Measurements from ENCODE around the gene GMEB2.
"Not testable (repeated sequence)": the region's sequence is repeated elsewhere in the genome, so short reads cannot be mapped to it uniquely, and the experiment has no call there.

The GMEB2 gene

GRCh38 chr20:63660174-63660573 lies 33.3 kb upstream of the GMEB2 start:
- Histone ChIP-seq H3K4me1 (ENCODE audit: control insufficient read depth, insufficient read depth, low read depth, low read length) (peaks cover 16% of the 10 kb centered on the region), H3K79me1 (replicated peaks; ENCODE audit: low read length, poor library complexity, severe bottlenecking) (peaks cover 48% of the 10 kb centered on the region), H3K9ac (ENCODE audit: low read length) (peak overlapping the region; percentile 97), H3K36me3 (ENCODE audit: control insufficient read depth in 1 of 2, insufficient read depth in 2 of 2, low read depth in 1 of 2, low read length in 2 of 2) (peaks cover 40 to 47% of the 10 kb centered on the region in 2 experiments), H3K4me3 (ENCODE audit: insufficient read depth in 1 of 2, low read depth in 1 of 2, low read length in 2 of 2) (peak overlapping the region in 1 of 2 experiments; percentile 94)
- not testable (repeated sequence) for H3K27me3 ChIP-seq (ENCODE audit: control insufficient read depth in 1 of 2, insufficient read depth in 1 of 2, low read length in 2 of 2); H3K4me2 ChIP-seq (ENCODE audit: low read length, poor library complexity, severe bottlenecking); H2BK120ac ChIP-seq (ENCODE audit: low read depth, low read length); DNase-seq; H2BK15ac ChIP-seq (ENCODE audit: low read depth, poor library complexity, severe bottlenecking); H4K8ac ChIP-seq (ENCODE audit: low read length); H3K18ac ChIP-seq (ENCODE audit: low read depth in 1 of 2, low read length in 2 of 2); H3K9me3 ChIP-seq (ENCODE audit: control insufficient read depth, low read length); H2AK5ac ChIP-seq (ENCODE audit: low read length, severe bottlenecking); H3K27ac ChIP-seq (ENCODE audit: low read length, poor library complexity, severe bottlenecking); H3K23ac ChIP-seq (ENCODE audit: low read length in 2 of 2); H3K4ac ChIP-seq (ENCODE audit: low read depth in 1 of 2, low read length in 2 of 2); H2AFZ ChIP-seq (ENCODE audit: low read depth, low read length); H3K14ac ChIP-seq (ENCODE audit: low read length in 2 of 2); H4K91ac ChIP-seq (ENCODE audit: low read length); H2BK5ac ChIP-seq (ENCODE audit: low read depth, low read length, poor library complexity, severe bottlenecking); H2BK12ac ChIP-seq (ENCODE audit: low read length in 2 of 2)
- WGBS: 90% methylated on average over 10 of the region's 10 CpGs

DNA sequence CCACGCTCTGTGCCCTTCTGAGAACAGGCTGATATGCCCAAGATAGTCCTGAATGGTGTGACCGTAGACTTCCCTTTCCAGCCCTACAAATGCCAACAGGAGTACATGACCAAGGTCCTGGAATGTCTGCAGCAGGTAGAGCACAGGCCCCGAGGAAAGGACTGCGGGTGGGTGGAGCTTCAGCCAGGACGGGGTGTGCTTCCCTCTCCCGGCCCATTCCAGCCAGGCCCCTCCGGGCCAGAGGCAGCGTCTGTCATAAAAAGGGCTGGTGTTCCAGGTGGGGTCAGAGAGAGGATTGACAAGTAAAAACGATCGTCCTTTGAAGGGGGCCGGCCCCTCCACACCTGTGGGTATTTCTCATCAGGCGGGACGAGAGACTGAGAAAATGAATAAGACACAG lies 32.5 kb upstream of the GMEB2 start:
- Histone ChIP-seq H2BK120ac (ENCODE audit: low read depth, low read length) (no peak overlapping the region), H3K27ac (ENCODE audit: low read length, poor library complexity, severe bottlenecking) (no peak overlapping the region), H3K4ac (ENCODE audit: low read depth in 1 of 2, low read length in 2 of 2) (peak overlapping the region; percentile 26 to 75), H3K79me1 (replicated peaks; ENCODE audit: low read length, poor library complexity, severe bottlenecking) (peaks cover 42% of the 10 kb centered on the region), H2BK15ac (ENCODE audit: low read depth, poor library complexity, severe bottlenecking) (no peak overlapping the region), H2AFZ (ENCODE audit: low read depth, low read length) (no peak overlapping the region), H4K91ac (ENCODE audit: low read length) (no peak overlapping the region), H4K8ac (ENCODE audit: low read length) (no peak overlapping the region), H3K14ac (ENCODE audit: low read length in 2 of 2) (no peak overlapping the region), H3K4me1 (ENCODE audit: control insufficient read depth, insufficient read depth, low read depth, low read length) (peaks cover 16% of the 10 kb centered on the region), H3K36me3 (ENCODE audit: control insufficient read depth in 1 of 2, insufficient read depth in 2 of 2, low read depth in 1 of 2, low read length in 2 of 2) (peaks cover 39 to 40% of the 10 kb centered on the region in 2 experiments), H3K18ac (ENCODE audit: low read depth in 1 of 2, low read length in 2 of 2) (peak overlapping the region in 1 of 2 experiments; percentile 92), H3K27me3 (ENCODE audit: control insufficient read depth in 1 of 2, insufficient read depth in 1 of 2, low read length in 2 of 2) (peaks cover 0 to 3% of the 10 kb centered on the region in 2 experiments), H2BK5ac (ENCODE audit: low read depth, low read length, poor library complexity, severe bottlenecking) (no peak overlapping the region), H3K9me3 (ENCODE audit: control insufficient read depth, low read length) (no peaks in the 10 kb centered on the region), H2BK12ac (ENCODE audit: low read length in 2 of 2) (peak overlapping the region in 1 of 2 experiments; percentile 2), H2AK5ac (ENCODE audit: low read length, severe bottlenecking) (no peak overlapping the region), H3K9ac (ENCODE audit: low read length) (peak overlapping the region; percentile 97), H3K4me2 (ENCODE audit: low read length, poor library complexity, severe bottlenecking) (peak overlapping the region; percentile 78), H3K4me3 (ENCODE audit: insufficient read depth in 1 of 2, low read depth in 1 of 2, low read length in 2 of 2) (peak overlapping the region; percentile 74 to 94), H3K23ac (ENCODE audit: low read length in 2 of 2) (no peak overlapping the region)
- DNase-seq: no peak
- WGBS: 88% methylated on average over 13 of the region's 13 CpGs

GRCh38 chr20:63658749-63659187 lies 31.9 kb upstream of the GMEB2 start:
- peak overlapping the region in 1 of 2 experiments; percentile 75 for H3K14ac ChIP-seq (ENCODE audit: low read length in 2 of 2)
- H3K36me3 ChIP-seq (ENCODE audit: control insufficient read depth in 1 of 2, insufficient read depth in 2 of 2, low read depth in 1 of 2, low read length in 2 of 2): peaks cover 33 to 36% of the 10 kb centered on the region in 2 experiments
- no peak overlapping the region for H2AK5ac ChIP-seq (ENCODE audit: low read length, severe bottlenecking)
- H3K27me3 ChIP-seq (ENCODE audit: control insufficient read depth in 1 of 2, insufficient read depth in 1 of 2, low read length in 2 of 2): peaks cover 0 to 7% of the 10 kb centered on the region in 2 experiments
- no peaks in the 10 kb centered on the region for H3K9me3 ChIP-seq (ENCODE audit: control insufficient read depth, low read length)
- peak overlapping the region; percentile 78 for H2AFZ ChIP-seq (ENCODE audit: low read depth, low read length)
- no peak for DNase-seq
- H2BK15ac ChIP-seq (ENCODE audit: low read depth, poor library complexity, severe bottlenecking): no peak overlapping the region
- no peak overlapping the region for H3K23ac ChIP-seq (ENCODE audit: low read length in 2 of 2)
- H4K91ac ChIP-seq (ENCODE audit: low read length): peak overlapping the region; percentile 5
- H3K4ac ChIP-seq (ENCODE audit: low read depth in 1 of 2, low read length in 2 of 2): peak overlapping the region in 1 of 2 experiments; percentile 75
- H3K9ac ChIP-seq (ENCODE audit: low read length): peak overlapping the region; percentile 97
- H2BK120ac ChIP-seq (ENCODE audit: low read depth, low read length): no peak overlapping the region
- H2BK12ac ChIP-seq (ENCODE audit: low read length in 2 of 2): peak overlapping the region in 1 of 2 experiments; percentile 17
- peaks cover 20% of the 10 kb centered on the region for H3K4me1 ChIP-seq (ENCODE audit: control insufficient read depth, insufficient read depth, low read depth, low read length)
- peak overlapping the region; percentile 74 to 94 for H3K4me3 ChIP-seq (ENCODE audit: insufficient read depth in 1 of 2, low read depth in 1 of 2, low read length in 2 of 2)
- peak overlapping the region; percentile 4 for H4K8ac ChIP-seq (ENCODE audit: low read length)
- peak overlapping the region; percentile 78 for H3K4me2 ChIP-seq (ENCODE audit: low read length, poor library complexity, severe bottlenecking)
- H2BK5ac ChIP-seq (ENCODE audit: low read depth, low read length, poor library complexity, severe bottlenecking): no peak overlapping the region
- peak overlapping the region; percentile 49 for H3K27ac ChIP-seq (ENCODE audit: low read length, poor library complexity, severe bottlenecking)
- peaks cover 36% of the 10 kb centered on the region for H3K79me1 ChIP-seq (replicated peaks; ENCODE audit: low read length, poor library complexity, severe bottlenecking)
- 7% methylated on average over 25 of the region's 25 CpGs for WGBS
- peak overlapping the region in 1 of 2 experiments; percentile 92 for H3K18ac ChIP-seq (ENCODE audit: low read depth in 1 of 2, low read length in 2 of 2)

GRCh38 chr20:63657937-63658748 lies 31.2 kb upstream of the GMEB2 start, which contains the start of gene RTEL1:
Gene RTEL1, plus strand, starts transcription at chr20:63658312. Its CDS starts 1,091 bp downstream, at chr20:63659403.
- peak; percentile 95 for DNase-seq
- Histone ChIP-seq H4K8ac (ENCODE audit: low read length) (peak within 1 kb of the TSS; percentile 97), H2BK15ac (ENCODE audit: low read depth, poor library complexity, severe bottlenecking) (peak within 1 kb of the TSS; percentile 85), H3K23ac (ENCODE audit: low read length in 2 of 2) (no peak within 1 kb of the TSS), H4K91ac (ENCODE audit: low read length) (peak within 1 kb of the TSS; percentile 64), H2BK120ac (ENCODE audit: low read depth, low read length) (peak within 1 kb of the TSS; percentile 21), H2AK5ac (ENCODE audit: low read length, severe bottlenecking) (no peak within 1 kb of the TSS), H2BK5ac (ENCODE audit: low read depth, low read length, poor library complexity, severe bottlenecking) (no peak within 1 kb of the TSS), H3K27ac (ENCODE audit: low read length, poor library complexity, severe bottlenecking) (peak within 1 kb of the TSS; percentile 62), H2AFZ (ENCODE audit: low read depth, low read length) (peak within 1 kb of the TSS; percentile 94), H3K27me3 (ENCODE audit: control insufficient read depth in 1 of 2, insufficient read depth in 1 of 2, low read length in 2 of 2) (peaks cover 0 to 7% of the 10 kb centered on the region in 2 experiments), H3K9me3 (ENCODE audit: control insufficient read depth, low read length) (no peaks in the 10 kb centered on the region), H3K9ac (ENCODE audit: low read length) (peak within 1 kb of the TSS; percentile 97), H3K4me3 (ENCODE audit: insufficient read depth in 1 of 2, low read depth in 1 of 2, low read length in 2 of 2) (peak within 1 kb of the TSS; percentile 74 to 94), H3K18ac (ENCODE audit: low read depth in 1 of 2, low read length in 2 of 2) (peak within 1 kb of the TSS; percentile 64 to 92), H3K36me3 (ENCODE audit: control insufficient read depth in 1 of 2, insufficient read depth in 2 of 2, low read depth in 1 of 2, low read length in 2 of 2) (peaks cover 27 to 30% of the 10 kb centered on the region in 2 experiments), H3K4me2 (ENCODE audit: low read length, poor library complexity, severe bottlenecking) (peak within 1 kb of the TSS; percentile 78), H3K4me1 (ENCODE audit: control insufficient read depth, insufficient read depth, low read depth, low read length) (peaks cover 23% of the 10 kb centered on the region), H3K4ac (ENCODE audit: low read depth in 1 of 2, low read length in 2 of 2) (peak within 1 kb of the TSS; percentile 83 to 90), H3K79me1 (replicated peaks; ENCODE audit: low read length, poor library complexity, severe bottlenecking) (peaks cover 30% of the 10 kb centered on the region), H3K14ac (ENCODE audit: low read length in 2 of 2) (peak within 1 kb of the TSS in 1 of 2 experiments; percentile 75), H2BK12ac (ENCODE audit: low read length in 2 of 2) (peak within 1 kb of the TSS in 1 of 2 experiments; percentile 58)
- 6% methylated on average over 73 of the region's 73 CpGs for WGBS
